GM18861 (cell line): ENCODE measurements around the gene THOC1.
"Not testable (repeated sequence)": the region's sequence is repeated elsewhere in the genome, so short reads cannot be mapped to it uniquely, and the experiment has no call there.

Experiments used
- ATAC-seq: cut with Tn5 transposase; IDR thresholded peaks from one replicate; pipeline ENCODE4 v1.9.1; 2021; ENCODE audit not compliant: unreplicated experiment

The THOC1 gene, protein sequence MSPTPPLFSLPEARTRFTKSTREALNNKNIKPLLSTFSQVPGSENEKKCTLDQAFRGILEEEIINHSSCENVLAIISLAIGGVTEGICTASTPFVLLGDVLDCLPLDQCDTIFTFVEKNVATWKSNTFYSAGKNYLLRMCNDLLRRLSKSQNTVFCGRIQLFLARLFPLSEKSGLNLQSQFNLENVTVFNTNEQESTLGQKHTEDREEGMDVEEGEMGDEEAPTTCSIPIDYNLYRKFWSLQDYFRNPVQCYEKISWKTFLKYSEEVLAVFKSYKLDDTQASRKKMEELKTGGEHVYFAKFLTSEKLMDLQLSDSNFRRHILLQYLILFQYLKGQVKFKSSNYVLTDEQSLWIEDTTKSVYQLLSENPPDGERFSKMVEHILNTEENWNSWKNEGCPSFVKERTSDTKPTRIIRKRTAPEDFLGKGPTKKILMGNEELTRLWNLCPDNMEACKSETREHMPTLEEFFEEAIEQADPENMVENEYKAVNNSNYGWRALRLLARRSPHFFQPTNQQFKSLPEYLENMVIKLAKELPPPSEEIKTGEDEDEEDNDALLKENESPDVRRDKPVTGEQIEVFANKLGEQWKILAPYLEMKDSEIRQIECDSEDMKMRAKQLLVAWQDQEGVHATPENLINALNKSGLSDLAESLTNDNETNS

DNA sequence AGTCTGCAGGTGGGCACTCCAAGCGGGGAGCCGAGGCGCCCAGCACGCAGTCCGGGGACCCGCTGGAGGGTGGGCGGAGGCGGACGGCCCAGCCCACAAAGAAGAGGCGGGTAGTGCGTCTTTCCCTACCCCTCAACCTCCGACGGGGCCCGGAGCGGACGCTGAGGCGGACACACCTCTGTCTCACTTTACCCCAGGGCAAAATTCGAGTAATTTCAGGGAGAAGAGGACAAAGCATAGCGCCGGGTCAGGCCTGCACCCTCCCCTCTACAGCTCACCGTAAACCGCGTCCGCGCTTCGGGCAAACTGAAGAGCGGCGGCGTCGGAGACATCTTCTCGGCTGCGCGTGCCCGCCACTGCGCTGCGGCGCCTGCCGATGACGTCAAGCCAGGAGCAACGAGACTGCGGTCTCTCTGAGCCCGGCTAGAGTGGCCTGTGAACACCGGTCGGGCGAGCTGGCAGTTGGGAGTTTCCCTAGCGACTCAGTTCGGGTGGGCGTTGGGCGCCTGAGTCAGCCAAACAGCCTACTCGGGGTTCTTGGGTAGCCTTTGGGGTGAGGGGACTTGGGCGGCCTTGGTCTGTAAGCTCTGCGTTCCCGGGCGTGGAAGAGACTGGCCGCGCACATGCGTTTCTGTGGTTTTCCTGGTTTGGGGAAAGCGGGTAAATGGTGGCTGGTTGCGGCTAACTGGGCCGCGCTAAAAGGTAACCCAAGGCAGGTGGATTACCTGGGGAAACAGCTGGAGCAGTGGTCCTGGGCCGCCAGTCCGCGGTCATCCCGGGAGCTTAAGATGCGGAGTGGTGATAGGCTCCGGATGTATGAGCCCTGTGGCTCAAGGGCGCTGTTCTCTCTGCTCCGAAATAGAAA, at the start of gene THOC1:
THOC1 (minus strand) TSS at position 360 of the 865 bp plus-strand sequence; CDS start at position 332, 28 bp downstream.
- ATAC-seq, result peak; percentile 88

- ATAC-seq, result no peak
These were observed 49.8 kb upstream of the THOC1 start for GRCh38 chr18:317618-318017.

- no peak for ATAC-seq
These were observed 48.5 kb upstream of the THOC1 start for GRCh38 chr18:316393-316792.

- no peak for ATAC-seq
These were observed 46.1 kb upstream of the THOC1 start for GRCh38 chr18:313931-314330.

DNA sequence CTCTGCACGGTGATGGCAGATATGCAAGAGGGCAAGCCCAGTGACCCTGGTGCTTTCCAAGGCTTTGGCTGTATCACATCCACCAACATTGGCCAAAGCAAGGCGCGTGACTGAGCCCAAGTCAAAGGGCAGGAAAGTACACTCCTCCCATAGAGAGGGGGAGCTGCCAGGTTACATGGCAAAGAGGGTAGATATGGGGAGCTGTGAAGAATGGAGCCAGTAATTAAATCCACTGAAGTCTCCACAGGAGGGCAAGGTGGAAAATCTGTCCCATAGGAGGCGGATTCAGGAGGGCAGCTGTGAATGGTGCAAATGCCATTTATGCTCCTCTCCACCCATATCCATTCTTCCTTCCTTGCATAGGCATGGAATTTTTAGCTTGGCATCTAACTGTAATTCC, 44.6 kb upstream of the THOC1 start:
- no peak for ATAC-seq

DNA sequence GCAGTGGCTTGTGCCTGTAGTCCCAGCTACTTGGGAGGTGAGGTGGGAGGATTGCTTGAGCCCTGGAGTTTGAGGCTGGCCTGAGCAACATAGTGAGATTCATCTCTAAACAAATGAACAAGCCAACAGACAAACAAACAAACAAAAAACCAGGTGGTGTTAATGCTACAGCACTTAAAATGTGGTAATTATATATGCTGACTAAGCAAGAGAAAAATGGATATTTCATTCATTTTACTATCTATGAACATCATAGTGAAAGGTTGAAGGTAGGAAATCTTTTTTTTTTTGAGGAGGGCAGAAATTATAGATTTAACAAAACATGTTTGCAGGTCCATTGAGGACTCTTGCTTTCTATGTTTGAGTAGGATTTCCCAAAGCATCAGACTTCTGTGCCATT, 42.2 kb upstream of the THOC1 start:
- ATAC-seq, result no peak

DNA sequence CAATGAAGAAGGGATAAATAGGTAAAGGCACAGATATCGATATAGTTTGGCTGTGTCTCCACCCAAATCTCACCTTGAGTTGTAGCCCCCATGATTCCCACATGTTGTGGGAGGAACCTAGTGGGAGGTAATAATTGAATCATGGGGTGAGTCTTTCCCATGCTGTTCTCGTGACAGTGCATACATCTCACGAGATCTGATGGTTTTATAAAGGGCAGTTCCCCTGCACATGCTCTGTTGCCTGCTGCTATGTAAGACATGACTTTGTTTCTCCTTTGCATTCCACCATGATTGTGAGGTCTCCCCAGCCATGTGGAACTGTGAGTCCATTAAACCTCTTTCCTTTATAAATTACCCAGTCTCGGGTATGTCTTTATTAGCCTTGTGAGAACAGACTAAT, 40.2 kb upstream of the THOC1 start:
- not testable (repeated sequence) for ATAC-seq

DNA sequence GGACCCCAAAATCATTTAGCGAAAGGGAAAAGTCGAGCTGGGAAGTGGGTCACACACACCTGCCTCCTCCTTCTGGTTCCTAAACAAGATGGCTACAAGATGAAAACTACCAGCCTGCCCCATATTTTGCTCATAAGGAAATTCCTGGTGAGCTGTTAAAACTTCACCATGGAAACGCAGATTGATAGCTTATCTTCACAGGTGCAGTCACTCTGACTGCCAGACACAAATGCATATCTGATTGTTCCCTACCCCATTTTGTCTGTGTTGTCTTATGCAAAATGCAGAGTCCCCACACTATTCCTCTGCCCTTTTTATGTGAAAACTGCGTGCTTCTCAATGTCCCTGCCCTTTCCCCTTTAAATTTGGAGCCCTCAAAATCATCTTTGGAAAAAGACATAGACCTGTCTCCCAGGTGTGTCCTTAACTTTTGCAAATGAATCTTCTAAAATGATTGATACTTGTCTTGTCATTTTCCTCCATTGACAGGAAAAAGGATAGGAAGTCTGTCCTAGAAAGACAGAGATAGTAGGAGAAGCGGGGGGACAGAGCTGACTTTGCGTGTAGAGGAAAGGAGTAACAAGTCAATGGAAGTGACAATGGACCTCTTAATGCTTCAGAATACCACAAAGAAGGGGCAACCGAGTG, 38.9 kb upstream of the THOC1 start:
- no peak for ATAC-seq

- no peak for ATAC-seq
These were observed 37.2 kb upstream of the THOC1 start for GRCh38 chr18:305003-305501.

- no peak for ATAC-seq
These were observed 35.8 kb upstream of the THOC1 start for GRCh38 chr18:303607-304006.

- no peak for ATAC-seq
These were observed 35.2 kb upstream of the THOC1 start for GRCh38 chr18:303011-303410.

GRCh38 chr18:302097-302496, 34.2 kb upstream of the THOC1 start:
- ATAC-seq, result no peak

DNA sequence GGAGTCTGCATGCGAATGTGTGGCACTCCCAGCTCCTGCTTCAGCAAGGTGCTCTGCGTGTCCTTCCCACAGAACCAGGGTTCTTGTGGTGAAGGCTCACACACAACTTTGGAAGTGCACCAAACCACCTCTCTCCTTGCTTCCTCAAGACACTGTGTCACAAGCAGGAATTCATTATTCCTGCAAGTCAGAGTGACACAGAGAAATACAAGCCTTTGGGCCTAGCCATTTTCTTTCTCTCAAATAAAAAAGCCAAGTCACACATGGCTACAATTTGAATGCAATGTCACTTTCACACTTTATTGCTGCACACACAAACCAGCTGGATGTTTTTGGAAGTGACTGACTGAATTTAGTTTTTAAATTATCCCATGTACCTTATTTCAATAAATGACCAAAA, 30.1 kb upstream of the THOC1 start:
- ATAC-seq, result no peak

DNA sequence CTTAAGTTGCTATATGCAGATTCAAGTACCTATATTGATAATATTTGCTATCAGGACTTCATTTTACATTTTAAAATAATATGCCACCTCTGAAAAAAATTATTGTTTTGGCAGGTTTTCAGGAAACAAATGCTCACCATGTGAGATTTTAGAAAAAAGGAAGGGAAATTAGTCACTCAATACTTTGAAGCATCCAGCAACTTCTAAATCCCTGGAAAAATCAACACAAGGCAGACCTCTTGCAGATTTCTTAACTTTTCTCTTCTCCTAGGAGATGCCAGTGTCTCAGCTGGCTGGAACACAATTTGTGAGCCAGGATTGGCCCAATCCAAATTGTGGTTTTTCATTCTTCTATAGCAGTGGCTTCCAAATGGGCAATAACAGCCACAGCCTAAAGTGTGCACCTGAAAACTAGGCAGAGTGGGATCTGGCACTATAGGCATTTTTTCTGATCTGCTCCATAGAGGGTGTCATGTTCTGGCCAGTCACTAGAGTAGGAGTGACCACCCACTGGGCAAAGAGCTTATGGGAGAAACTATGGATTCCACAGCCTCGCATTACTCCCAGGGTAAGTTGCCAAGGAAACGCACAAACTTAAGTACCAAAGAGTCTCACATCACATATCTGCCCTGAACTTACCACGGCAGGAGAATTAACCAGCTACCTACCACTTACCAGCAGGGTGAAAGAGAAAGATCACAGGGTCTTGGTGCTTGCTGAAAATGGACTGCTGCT, 28.1 kb upstream of the THOC1 start:
- no peak for ATAC-seq

- no peak for ATAC-seq
These were observed 26.7 kb upstream of the THOC1 start for GRCh38 chr18:294566-294965.

DNA sequence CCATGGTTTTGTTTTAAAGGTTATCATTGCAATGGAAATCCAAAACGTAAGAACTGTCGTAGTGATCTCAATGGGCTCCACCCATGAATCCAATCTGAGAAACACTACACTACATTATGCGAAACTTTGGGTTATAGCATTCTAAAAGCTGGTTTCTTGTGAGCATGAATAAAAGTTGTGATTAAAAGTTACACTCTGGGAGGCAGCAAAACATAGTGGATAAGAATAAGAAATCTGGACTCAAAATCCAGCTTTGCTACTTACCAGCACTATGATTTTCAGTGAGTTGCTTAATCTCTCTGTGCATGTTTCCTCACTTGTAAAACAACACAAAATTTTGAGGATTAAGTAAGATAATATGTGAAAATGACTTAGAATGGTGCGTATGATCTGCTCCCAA, 25.7 kb upstream of the THOC1 start:
- ATAC-seq, result no peak

DNA sequence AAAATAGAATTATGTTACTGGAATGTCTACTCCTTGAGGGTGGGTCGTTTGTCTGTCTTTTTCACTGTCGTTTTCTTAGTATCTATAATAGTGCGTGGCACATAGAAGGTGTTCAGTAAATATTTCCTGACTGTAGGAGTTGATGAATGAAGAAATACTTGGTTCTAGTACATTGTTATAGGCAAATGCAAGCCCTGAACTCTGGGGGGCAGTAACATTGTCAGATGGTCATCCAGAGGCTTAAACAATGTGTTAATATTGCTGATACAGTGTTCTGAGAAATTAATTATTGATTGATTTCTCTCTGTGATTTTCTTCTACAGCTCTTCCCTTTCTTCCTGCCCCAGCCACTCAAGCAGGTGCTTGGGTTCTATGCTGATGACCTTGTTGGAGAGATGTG, 24.4 kb upstream of the THOC1 start:
- no peak for ATAC-seq

DNA sequence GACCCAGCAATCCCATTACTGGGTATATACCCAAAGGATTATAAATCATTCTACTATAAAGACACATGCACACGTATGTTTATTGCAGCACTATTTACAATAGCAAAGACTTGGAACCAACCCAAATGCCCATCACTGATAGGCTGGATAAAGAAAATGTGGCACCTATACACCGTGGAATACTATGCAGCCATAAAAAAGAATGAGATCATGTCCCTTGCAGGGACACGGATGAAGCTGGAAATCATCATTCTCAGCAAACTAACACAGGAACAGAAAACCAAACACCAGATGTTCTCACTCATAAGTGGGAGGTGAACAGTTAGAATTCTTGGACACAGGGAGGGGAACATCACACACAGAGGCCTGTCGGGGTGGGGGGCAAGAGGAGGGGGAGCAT, 22.1 kb upstream of the THOC1 start:
- ATAC-seq, result not testable (repeated sequence)

DNA sequence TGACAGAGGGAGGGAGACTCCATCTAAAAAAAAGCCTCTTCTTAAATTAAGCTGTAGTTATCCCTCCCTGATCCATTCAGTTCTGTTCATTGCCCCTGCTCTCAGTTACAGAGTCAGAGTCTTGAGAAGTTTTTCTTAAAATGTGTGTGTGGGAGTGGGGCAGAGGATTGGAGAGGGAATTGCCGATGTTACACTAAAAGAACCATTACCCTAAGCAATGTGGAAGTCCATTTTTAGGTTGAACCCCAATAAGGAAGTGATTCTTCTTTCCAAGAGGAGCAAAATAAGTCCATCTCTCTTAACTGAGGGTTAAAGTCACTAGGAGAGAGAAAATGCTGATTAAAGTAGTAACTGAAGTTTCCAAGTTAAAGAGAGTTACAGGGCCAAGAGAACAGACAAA, 21.2 kb upstream of the THOC1 start:
- ATAC-seq, result no peak
